Tibial nerve (tissue), 3 donors: ENCODE measurements around the gene KIF15.

Source experiments
- CTCF ChIP-seq, 5 experiments: fragments of 200-600 bp in 3 of 5; fragments of 450-650 bp in 2 of 5; sonication (generic) in 3 of 5; IDR thresholded peaks; one replicate each; pipeline ENCODE4 v1.5.1; 2016 to 2019; ENCODE audit warnings: antibody characterized with exemption in 5 of 5, mild to moderate bottlenecking in 3 of 5, moderate library complexity in 2 of 5
- POLR2A ChIP-seq, 2 donors: fragments of 450-650 bp; IDR thresholded peaks; one replicate each; pipeline ENCODE4 v1.6.1; 2017; ENCODE audit warnings: antibody characterized with exemption in 2 of 2, mild to moderate bottlenecking in 2 of 2, moderate library complexity in 2 of 2

GRCh38 chr3:44893097-44893496, 131.5 kb downstream of the KIF15 start:
- TF ChIP-seq POLR2A (IDR thresholded peaks at IDR 0.05) (no peak), CTCF (IDR thresholded peaks at IDR 0.05) (no peak)
